H9 (cell line): Measurements from ENCODE around the gene AQP7. TPM values are rescaled to one million over a fixed set of nuclear protein-coding genes. Genes with fewer than 3 reads are reported as not detected.

Experiments used
- DNase-seq: peaks from one replicate; pipeline ENCODE4 v3.0.0-alpha.2; 2017
- H2AFZ ChIP-seq: one replicate; pipeline ENCODE4 v1.6.1; 2013; ENCODE audit warnings: mild to moderate bottlenecking, low read length, control low read depth, moderate library complexity
- H2AK5ac ChIP-seq: 2 replicates; pipeline ENCODE4 v1.6.1; 2013; ENCODE audit warnings: low read length, control low read depth, mixed read lengths; ENCODE audit not compliant: insufficient read length
- H2BK120ac ChIP-seq: one replicate; pipeline ENCODE4 v1.6.1; 2013; ENCODE audit warnings: low read depth, mild to moderate bottlenecking, low read length, control low read depth, inconsistent platforms; ENCODE audit not compliant: poor library complexity, severe bottlenecking
- H2BK12ac ChIP-seq: 2 replicates; pipeline ENCODE4 v1.6.1; 2013; ENCODE audit warnings: low read length, control low read depth, mixed read lengths, low read depth; ENCODE audit not compliant: insufficient read length
- H2BK15ac ChIP-seq: 2 replicates; pipeline ENCODE4 v1.6.1; 2013; ENCODE audit warnings: low read depth, low read length, control low read depth
- H2BK20ac ChIP-seq: one replicate; pipeline ENCODE4 v1.6.1; 2013; ENCODE audit warnings: low read depth, mild to moderate bottlenecking, low read length, control low read depth, inconsistent platforms; ENCODE audit not compliant: poor library complexity, severe bottlenecking
- H2BK5ac ChIP-seq: 2 replicates; pipeline ENCODE4 v1.6.1; 2013; ENCODE audit warnings: low read length, control low read depth, mixed read lengths; ENCODE audit not compliant: insufficient read length
- H3K14ac ChIP-seq: 2 replicates; pipeline ENCODE4 v1.6.1; 2013; ENCODE audit warnings: low read length, control low read depth; ENCODE audit not compliant: insufficient read depth
- H3K18ac ChIP-seq: 2 replicates; pipeline ENCODE4 v1.6.1; 2013; ENCODE audit warnings: low read depth, mild to moderate bottlenecking, mixed read lengths, low read length, control low read depth; ENCODE audit not compliant: insufficient read length
- H3K23ac ChIP-seq: 2 replicates; pipeline ENCODE4 v1.6.1; 2013; ENCODE audit warnings: low read length, control low read depth, mixed read lengths, low read depth; ENCODE audit not compliant: insufficient read length
- H3K23me2 ChIP-seq: 2 replicates; pipeline ENCODE4 v1.6.1; 2013; ENCODE audit warnings: low read depth, mild to moderate bottlenecking, mixed read lengths, low read length, control low read depth; ENCODE audit not compliant: insufficient read length, poor library complexity, severe bottlenecking
- H3K27ac ChIP-seq: 2 replicates; pipeline ENCODE4 v1.5.1; 2013; ENCODE audit warnings: low read length, control low read depth, mixed read lengths, low read depth; ENCODE audit not compliant: insufficient read length
- H3K27me3 ChIP-seq: 2 replicates; pipeline ENCODE4 v1.6.1; 2013; ENCODE audit warnings: low read length, control low read depth, inconsistent platforms; ENCODE audit not compliant: insufficient read depth
- H3K4ac ChIP-seq: 2 replicates; pipeline ENCODE4 v1.6.1; 2013; ENCODE audit warnings: low read depth, mild to moderate bottlenecking, control low read depth, inconsistent platforms, low read length, moderate library complexity
- H3K4me1 ChIP-seq: 2 replicates; pipeline ENCODE4 v1.6.1; 2013; ENCODE audit warnings: low read length, control low read depth, inconsistent platforms; ENCODE audit not compliant: insufficient read depth
- H3K4me2 ChIP-seq: 2 replicates; pipeline ENCODE4 v1.6.1; 2013; ENCODE audit warnings: low read length, control low read depth, mixed read lengths; ENCODE audit not compliant: insufficient read length, insufficient read depth
- H3K56ac ChIP-seq: 2 replicates; pipeline ENCODE4 v1.6.1; 2013; ENCODE audit warnings: low read depth, mild to moderate bottlenecking, mixed read lengths, low read length, control low read depth; ENCODE audit not compliant: insufficient read length
- H3K79me1 ChIP-seq: 2 replicates; pipeline ENCODE4 v1.6.1; 2013; ENCODE audit warnings: low read depth, mild to moderate bottlenecking, moderate library complexity, low read length, control low read depth, inconsistent platforms; ENCODE audit not compliant: insufficient read depth, poor library complexity, severe bottlenecking
- H3K79me2 ChIP-seq: 2 replicates; pipeline ENCODE4 v1.6.1; 2013; ENCODE audit warnings: low read length, control low read depth, inconsistent platforms; ENCODE audit not compliant: insufficient read depth
- H3K9ac ChIP-seq: 2 replicates; pipeline ENCODE4 v1.6.1; 2013; ENCODE audit warnings: low read length, control low read depth, mixed read lengths; ENCODE audit not compliant: insufficient read length; ENCODE audit errors: extremely low read depth
- H3K9me3 ChIP-seq: one replicate; pipeline ENCODE4 v1.6.1; 2013; ENCODE audit warnings: low read depth, low read length, inconsistent platforms; ENCODE audit not compliant: control insufficient read depth
- H3T11ph ChIP-seq: one replicate; pipeline ENCODE4 v1.6.1; 2013; ENCODE audit warnings: mild to moderate bottlenecking, low read length, control low read depth, inconsistent platforms
- H4K20me1 ChIP-seq: one replicate; pipeline ENCODE4 v1.6.1; 2013; ENCODE audit not compliant: control insufficient read depth, insufficient read length, insufficient read depth
- H4K5ac ChIP-seq: 2 replicates; pipeline ENCODE4 v1.6.1; 2013; ENCODE audit warnings: low read depth, mild to moderate bottlenecking, mixed read lengths, low read length, control low read depth; ENCODE audit not compliant: insufficient read length
- H4K8ac ChIP-seq: replicated peaks from 2 replicates; pipeline ENCODE4 v1.6.1; 2013; ENCODE audit warnings: low read length, control low read depth, mixed read lengths, low read depth; ENCODE audit not compliant: insufficient read length
- H4K91ac ChIP-seq: 2 replicates; pipeline ENCODE4 v1.6.1; 2013; ENCODE audit warnings: low read depth, mild to moderate bottlenecking, moderate library complexity, mixed read lengths, low read length, control low read depth; ENCODE audit not compliant: insufficient read length
- H3K27ac Mint-ChIP-seq, 3 experiments: 2 replicates in 2 of 3; 3 replicates in 1 of 3; pipeline ENCODE4 v1.8.0; 2020 to 2021; ENCODE audit warnings: mixed read lengths in 3 of 3, mild to moderate bottlenecking in 1 of 3, moderate library complexity in 1 of 3
- H3K27me3 Mint-ChIP-seq: 2 replicates; pipeline ENCODE4 v1.8.0; 2021; ENCODE audit warnings: low read depth, mild to moderate bottlenecking, moderate library complexity, mixed read lengths
- H3K36me3 Mint-ChIP-seq, 3 experiments: 2 replicates in 2 of 3; 3 replicates in 1 of 3; pipeline ENCODE4 v1.8.0; 2020 to 2021; ENCODE audit warnings: low read depth in 3 of 3, mixed read lengths in 3 of 3; ENCODE audit not compliant: insufficient read depth in 1 of 3
- H3K4me1 Mint-ChIP-seq, 2 experiments: 2 replicates each; pipeline ENCODE4 v1.8.0; 2020; ENCODE audit warnings: mixed read lengths in 2 of 2
- H3K4me3 Mint-ChIP-seq, 2 experiments: 2 replicates in 1 of 2; 3 replicates in 1 of 2; pipeline ENCODE4 v1.8.0; 2020 to 2021; ENCODE audit warnings: mild to moderate bottlenecking in 2 of 2, mixed read lengths in 2 of 2, moderate library complexity in 1 of 2
- H3K9me3 Mint-ChIP-seq, 2 experiments: 2 replicates in 1 of 2; 3 replicates in 1 of 2; pipeline ENCODE4 v1.8.0; 2020; ENCODE audit warnings: mild to moderate bottlenecking in 2 of 2, mixed read lengths in 2 of 2, moderate library complexity in 1 of 2
- CTCF ChIP-seq: fragments of 200-600 bp; sonication (generic); conservative IDR thresholded peaks from 3 replicates; pipeline ENCODE4 v1.8.0; 2021; ENCODE audit warnings: antibody characterized with exemption, mild to moderate bottlenecking
- WGBS: extraction: QIAGEN DNeasy Blood & Tissue Kit; methylation state at CpG from one replicate; pipeline ENCODE4 v1.1.7; 2013; ENCODE audit warnings: missing lambda C conversion rate, low lambda C conversion rate, mixed read lengths; ENCODE audit not compliant: insufficient read length; ENCODE audit errors: extremely low coverage; 5-methylcytosine and 5-hydroxymethylcytosine counted together
- total RNA-seq: library from RNA; stranded (reverse); gene quantifications from 2 replicates; pipeline ENCODE4 v1.2.1, GENCODE V29; 2021

The AQP7 gene
- total RNA-seq, 1 experiment from 2014 or later = not detected

GRCh38 chr9:33437205-33437604 lies 34.8 kb upstream of the AQP7 start:
- Histone ChIP-seq H3K4me1 (no peaks in the 10 kb centered on the region), H2BK15ac (no peak overlapping the region), H3K79me1 (no peaks in the 10 kb centered on the region), H3K23ac (no peak overlapping the region), H3K79me2 (no peaks in the 10 kb centered on the region), H3K18ac (no peak overlapping the region), H2BK5ac (no peak overlapping the region), H2BK120ac (no peak overlapping the region), H2AK5ac (no peak overlapping the region), H4K20me1 (no peaks in the 10 kb centered on the region), H2AFZ (no peak overlapping the region), H3K27ac (no peak overlapping the region), H3K27me3 (no peaks in the 10 kb centered on the region), H4K91ac (no peak overlapping the region), H3T11ph (no peak overlapping the region), H4K5ac (no peak overlapping the region), H3K4me2 (no peak overlapping the region), H3K4ac (no peak overlapping the region), H3K9me3 (no peaks in the 10 kb centered on the region), H3K14ac (no peak overlapping the region; the same call in 1 of the 2 replicates), H2BK20ac (no peak overlapping the region), H3K9ac (no peak overlapping the region), H3K23me2 (no peaks in the 10 kb centered on the region), H3K56ac (no peak overlapping the region), H2BK12ac (no peak overlapping the region), H4K8ac (no peak overlapping the region)
- no peaks in the 10 kb centered on the region for H3K9me3 Mint-ChIP-seq
- H3K4me3 Mint-ChIP-seq = no peak overlapping the region
- no peak for TF ChIP-seq CTCF
- peaks cover 8% of the 10 kb centered on the region for H3K27me3 Mint-ChIP-seq
- peaks cover 11 to 13% of the 10 kb centered on the region in 2 experiments for H3K4me1 Mint-ChIP-seq
- no peak for DNase-seq
- no peaks in the 10 kb centered on the region for H3K36me3 Mint-ChIP-seq
- H3K27ac Mint-ChIP-seq = peak overlapping the region in 1 of 3 experiments; percentile 59; a peak in 1 of 7 replicates
- no CpG with 5 or more reads among the region's 2 CpGs for WGBS
